ENCODE measurements around the gene ITGA5.
A peak's percentile ranks its signal among the peaks of the same experiment; 100 is the strongest.

The ITGA5 gene

GRCh38 chr12:54387114-54387467, 32.0 kb downstream of the ITGA5 start:
- no peak for DNase-seq (ENCODE audit: low read depth)
- no peak overlapping the region for H3K4me3 ChIP-seq (ENCODE audit: control insufficient read depth, low read depth, low read length)
- TF ChIP-seq, protein P1, sequence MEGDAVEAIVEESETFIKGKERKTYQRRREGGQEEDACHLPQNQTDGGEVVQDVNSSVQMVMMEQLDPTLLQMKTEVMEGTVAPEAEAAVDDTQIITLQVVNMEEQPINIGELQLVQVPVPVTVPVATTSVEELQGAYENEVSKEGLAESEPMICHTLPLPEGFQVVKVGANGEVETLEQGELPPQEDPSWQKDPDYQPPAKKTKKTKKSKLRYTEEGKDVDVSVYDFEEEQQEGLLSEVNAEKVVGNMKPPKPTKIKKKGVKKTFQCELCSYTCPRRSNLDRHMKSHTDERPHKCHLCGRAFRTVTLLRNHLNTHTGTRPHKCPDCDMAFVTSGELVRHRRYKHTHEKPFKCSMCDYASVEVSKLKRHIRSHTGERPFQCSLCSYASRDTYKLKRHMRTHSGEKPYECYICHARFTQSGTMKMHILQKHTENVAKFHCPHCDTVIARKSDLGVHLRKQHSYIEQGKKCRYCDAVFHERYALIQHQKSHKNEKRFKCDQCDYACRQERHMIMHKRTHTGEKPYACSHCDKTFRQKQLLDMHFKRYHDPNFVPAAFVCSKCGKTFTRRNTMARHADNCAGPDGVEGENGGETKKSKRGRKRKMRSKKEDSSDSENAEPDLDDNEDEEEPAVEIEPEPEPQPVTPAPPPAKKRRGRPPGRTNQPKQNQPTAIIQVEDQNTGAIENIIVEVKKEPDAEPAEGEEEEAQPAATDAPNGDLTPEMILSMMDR (conservative IDR thresholded peaks at IDR 0.05; ENCODE audit: control insufficient read depth, insufficient read depth, low read depth, low read length) = no peak

GRCh38 chr12:54386403-54387113, 32.5 kb downstream of the ITGA5 start:
- no peak for DNase-seq (ENCODE audit: low read depth)
- TF ChIP-seq, protein P1 (conservative IDR thresholded peaks at IDR 0.05; ENCODE audit: control insufficient read depth, insufficient read depth, low read depth, low read length) = no peak
- H3K4me3 ChIP-seq (ENCODE audit: control insufficient read depth, low read depth, low read length) = no peak overlapping the region

GRCh38 chr12:54385251-54385914, 33.7 kb downstream of the ITGA5 start:
- TF ChIP-seq, protein P1 (conservative IDR thresholded peaks at IDR 0.05; ENCODE audit: control insufficient read depth, insufficient read depth, low read depth, low read length) = no peak
- H3K4me3 ChIP-seq (ENCODE audit: control insufficient read depth, low read depth, low read length) = no peak overlapping the region
- no peak for DNase-seq (ENCODE audit: low read depth)

DNA sequence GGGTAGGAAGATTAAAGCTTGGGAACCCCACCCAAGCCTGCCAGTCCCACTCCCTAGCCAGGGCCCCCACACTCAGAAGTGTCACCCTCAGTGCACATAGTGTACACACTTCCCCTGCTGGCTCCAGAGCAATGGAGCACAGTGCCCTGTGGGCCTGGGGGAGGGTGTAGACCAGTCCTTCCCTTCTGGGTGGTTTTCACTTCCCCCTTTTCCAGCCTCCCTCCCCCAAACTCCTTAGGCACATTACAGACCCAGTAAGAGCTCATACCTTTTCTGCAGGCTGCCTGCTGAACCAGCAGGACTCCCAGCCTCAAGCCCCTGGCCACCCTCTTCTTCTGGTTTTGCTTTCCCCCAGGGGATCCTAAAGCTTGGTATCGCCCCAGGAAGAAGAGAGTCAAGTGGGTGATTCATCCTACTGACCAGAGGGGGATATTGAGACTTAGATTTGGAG, 34.5 kb downstream of the ITGA5 start, which contains the start of gene ZNF385A:
Gene ZNF385A, minus strand, starts transcription at position 143 of the 451 bp plus-strand sequence. CDS start 219 bp downstream, outside the sequence.
- no peak for DNase-seq (ENCODE audit: low read depth)
- TF ChIP-seq, protein P1 (conservative IDR thresholded peaks at IDR 0.05; ENCODE audit: control insufficient read depth, insufficient read depth, low read depth, low read length) = no peak
- no peak within 1 kb of the TSS for H3K4me3 ChIP-seq (ENCODE audit: control insufficient read depth, low read depth, low read length)

DNA sequence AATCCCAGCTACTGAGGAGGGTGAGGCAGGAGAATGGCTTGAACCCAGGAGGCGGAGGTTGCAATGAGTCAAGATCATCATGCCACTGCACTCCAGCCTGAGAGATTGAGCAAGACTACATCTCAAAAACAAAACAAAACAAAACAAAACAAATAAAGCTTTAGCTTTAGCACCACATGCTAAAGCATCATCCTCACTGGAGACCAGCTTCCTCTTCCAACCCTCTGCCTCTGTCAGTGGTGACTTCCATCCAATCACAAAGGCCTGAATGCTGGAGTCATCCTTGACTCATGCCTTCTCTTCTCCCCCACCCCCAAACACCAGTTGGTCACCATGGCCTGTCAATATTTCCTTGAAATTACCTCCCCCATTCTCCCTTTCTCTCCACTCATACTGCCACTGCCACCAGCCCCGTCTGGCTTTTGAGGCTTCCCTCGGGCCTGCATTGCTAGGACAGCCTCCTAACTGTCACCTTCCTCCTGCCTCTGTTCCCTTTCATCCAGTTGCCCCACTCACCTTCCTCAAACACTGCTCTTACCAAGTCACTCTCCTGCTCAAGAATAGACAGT, 35.9 kb downstream of the ITGA5 start:
- TF ChIP-seq, protein P1 (conservative IDR thresholded peaks at IDR 0.05; ENCODE audit: control insufficient read depth, insufficient read depth, low read depth, low read length) = no peak
- DNase-seq (ENCODE audit: low read depth) = peak; percentile 99
- no peak overlapping the region for H3K4me3 ChIP-seq (ENCODE audit: control insufficient read depth, low read depth, low read length)

DNA sequence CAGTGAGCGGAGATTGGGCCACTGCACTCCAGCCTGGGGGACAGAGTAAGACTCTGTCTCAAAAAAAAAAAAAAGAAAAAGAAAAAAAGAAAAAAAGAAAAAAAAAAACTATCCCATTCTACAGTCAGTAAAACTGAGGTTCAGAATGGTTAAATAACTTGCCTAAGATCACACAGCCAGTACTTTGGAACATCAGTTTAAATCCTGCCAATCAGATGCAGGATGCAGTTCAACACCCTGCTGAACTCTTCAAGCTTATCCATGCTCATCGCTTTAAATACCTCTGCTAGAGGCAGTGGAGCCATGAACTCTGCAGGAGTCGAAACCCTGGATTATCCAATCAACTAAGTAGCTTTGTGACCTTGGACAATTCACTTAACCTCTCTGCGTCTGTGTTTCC, 37.9 kb downstream of the ITGA5 start:
- DNase-seq (ENCODE audit: low read depth) = no peak
- no peak overlapping the region for H3K4me3 ChIP-seq (ENCODE audit: control insufficient read depth, low read depth, low read length)
- TF ChIP-seq, protein P1 (conservative IDR thresholded peaks at IDR 0.05; ENCODE audit: control insufficient read depth, insufficient read depth, low read depth, low read length) = no peak
